ENCODE measurements around the gene DYNLT4.
"Not testable (repeated sequence)": the region's sequence is repeated elsewhere in the genome, so short reads cannot be mapped to it uniquely, and the experiment has no call there.

GRCh38 chr1:44815926-44816325, 8.8 kb upstream of the DYNLT4 start:
- TF ChIP-seq CTCF (IDR thresholded peaks at IDR 0.05; ENCODE audit: low read depth, low read length); EZH2phosphoT487 (IDR thresholded peaks at IDR 0.05; ENCODE audit: low read depth): not testable (repeated sequence)
